ENCODE measurements around the gene CCDC12.

CCDC12 gene

DNA sequence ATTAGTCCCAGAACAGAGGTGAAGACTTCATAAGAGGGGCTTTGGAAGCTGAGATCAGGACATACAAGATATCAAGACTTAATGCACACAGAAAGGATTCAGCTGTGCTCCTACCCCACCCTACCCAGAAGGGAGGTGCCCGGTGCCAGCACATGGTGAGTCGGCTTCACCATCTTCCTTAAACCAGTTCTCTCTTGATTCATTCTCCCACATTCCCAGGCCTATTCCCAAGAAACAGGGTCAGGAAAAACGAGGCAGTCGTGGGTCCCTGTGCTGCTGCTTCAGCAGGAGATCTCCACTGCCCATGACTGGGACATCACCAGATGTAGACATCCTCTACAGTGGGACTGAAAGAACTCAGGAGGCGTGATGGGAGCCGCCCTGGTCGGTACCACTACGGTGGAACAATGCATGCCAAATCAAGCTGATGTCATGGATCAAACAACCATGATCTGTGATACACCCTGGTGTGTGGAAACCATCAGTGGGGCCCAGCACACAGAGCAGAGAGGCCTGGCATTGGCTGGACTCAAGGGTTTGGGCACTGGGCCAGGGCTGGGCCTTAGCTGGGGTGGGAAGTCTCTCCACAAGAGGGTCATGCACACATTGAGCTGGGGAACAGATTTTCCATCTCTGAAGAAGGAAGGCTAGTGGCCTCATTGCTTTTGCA is 41.9 kb downstream of the CCDC12 start:
- DNase-seq, result no peak

DNA sequence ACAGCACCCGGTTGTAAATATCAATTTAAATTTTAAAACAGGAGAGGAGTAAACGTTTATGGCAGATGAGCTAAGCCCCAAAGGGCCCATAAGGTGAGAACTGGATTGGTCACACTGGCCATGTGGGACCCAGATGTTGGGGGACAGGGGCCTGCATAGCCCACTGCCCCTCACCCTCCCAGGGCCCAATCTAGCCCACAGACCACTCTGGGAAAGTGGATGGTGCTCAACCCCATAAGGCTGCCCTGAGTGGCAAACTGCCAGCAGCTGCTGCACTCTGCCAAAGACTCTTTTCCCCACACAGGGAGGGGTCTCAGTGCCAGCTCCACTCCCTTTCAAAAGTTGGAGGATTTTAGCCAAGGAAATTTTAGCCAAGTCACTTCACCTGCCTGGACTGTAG is 42.5 kb downstream of the CCDC12 start:
- no peak for DNase-seq

- DNase-seq, result no peak
Measured at GRCh38 chr3:46933261-46933660, 43.3 kb downstream of the CCDC12 start.

- DNase-seq, result no peak
Measured at GRCh38 chr3:46932455-46933225, 43.9 kb downstream of the CCDC12 start.

- no peak for DNase-seq
Measured at GRCh38 chr3:46931631-46932331, 44.8 kb downstream of the CCDC12 start.

- no peak for DNase-seq
Measured at GRCh38 chr3:46930945-46931403, 45.6 kb downstream of the CCDC12 start.

DNA sequence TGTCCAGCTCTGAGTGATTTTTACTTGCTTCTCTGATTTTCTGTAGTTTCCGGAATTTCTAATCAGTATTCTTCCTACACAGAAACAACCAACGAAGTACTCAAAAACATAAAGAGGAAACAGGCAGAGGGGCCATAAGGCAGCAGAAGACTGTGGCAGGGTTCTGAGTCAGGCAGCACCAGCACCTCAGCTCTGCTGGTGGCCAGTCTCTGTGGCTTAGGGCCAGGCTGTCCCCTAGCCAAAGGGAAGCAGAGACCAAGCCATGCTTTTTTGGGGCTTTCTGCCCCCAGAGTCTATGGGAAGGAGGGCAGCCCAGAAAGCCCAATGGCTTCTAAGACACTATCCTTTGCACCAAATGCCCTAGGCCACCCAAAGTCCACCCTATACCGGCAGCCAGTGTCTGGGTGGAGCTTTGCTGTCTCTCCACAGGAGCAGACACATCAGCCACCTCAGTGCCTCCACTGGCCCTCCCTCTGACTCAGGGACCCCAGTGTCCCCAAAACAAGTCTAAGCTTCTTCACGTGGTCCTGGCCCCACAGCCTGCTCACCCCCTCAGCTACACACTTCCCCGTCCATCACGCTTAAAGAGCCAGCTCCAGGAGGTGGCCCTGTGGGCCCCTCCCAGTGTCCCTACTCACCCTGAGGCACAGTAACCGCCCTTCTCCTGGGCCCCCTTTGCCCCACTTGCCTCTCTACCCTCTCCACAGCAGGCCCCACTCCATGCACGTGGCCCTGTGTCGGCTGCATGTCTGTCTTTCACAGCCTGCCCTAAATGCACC is 46.2 kb downstream of the CCDC12 start:
- no peak for DNase-seq

DNA sequence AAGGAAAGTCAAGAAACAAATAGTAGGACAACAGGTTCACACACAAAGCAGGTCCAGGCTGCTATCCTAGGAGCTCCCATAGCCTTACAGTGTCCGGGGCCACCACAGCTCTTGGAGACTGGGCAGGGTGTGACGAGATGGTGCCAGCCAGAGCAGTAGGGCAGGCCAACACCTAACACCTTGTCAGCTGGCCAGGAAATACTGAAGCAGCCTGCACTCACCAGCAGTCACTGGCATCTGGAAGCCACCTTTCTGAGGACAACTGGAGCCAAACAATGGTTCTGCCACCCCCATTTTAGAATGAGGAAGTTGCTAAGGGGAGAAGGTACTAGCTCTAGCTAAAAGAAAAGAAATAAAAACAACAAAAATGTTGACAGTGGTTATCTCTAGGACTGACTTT is 47.2 kb downstream of the CCDC12 start:
- no peak for DNase-seq

- no peak for DNase-seq
Measured at GRCh38 chr3:46928282-46928681, 48.3 kb downstream of the CCDC12 start.

GRCh38 chr3:46927718-46928073 is 48.8 kb downstream of the CCDC12 start:
- DNase-seq, result no peak

- no peak for DNase-seq
Measured at GRCh38 chr3:46926871-46927717, 49.5 kb downstream of the CCDC12 start.

DNA sequence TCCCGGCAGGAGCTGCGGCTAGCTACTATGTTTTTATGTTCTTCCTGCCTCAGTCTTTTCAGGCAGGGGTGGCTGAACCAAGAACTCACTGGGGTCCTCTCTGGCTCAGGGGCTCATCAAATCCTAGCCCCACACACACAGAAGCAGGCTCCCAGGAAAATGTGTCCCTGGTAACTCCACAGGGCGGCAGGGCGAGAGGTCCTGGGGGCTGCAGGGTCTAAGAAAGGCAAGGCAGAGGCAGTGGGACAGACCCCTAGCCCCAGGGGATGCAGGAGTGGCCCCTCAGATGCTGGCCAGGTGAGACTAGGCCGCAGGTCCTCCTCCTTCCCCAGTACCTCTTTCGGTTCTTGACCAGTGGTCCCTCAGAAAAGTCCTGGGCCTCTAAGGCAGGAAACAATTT is 50.1 kb downstream of the CCDC12 start:
- no peak for DNase-seq

GRCh38 chr3:46926039-46926438 is 50.5 kb downstream of the CCDC12 start:
- DNase-seq, result no peak

DNA sequence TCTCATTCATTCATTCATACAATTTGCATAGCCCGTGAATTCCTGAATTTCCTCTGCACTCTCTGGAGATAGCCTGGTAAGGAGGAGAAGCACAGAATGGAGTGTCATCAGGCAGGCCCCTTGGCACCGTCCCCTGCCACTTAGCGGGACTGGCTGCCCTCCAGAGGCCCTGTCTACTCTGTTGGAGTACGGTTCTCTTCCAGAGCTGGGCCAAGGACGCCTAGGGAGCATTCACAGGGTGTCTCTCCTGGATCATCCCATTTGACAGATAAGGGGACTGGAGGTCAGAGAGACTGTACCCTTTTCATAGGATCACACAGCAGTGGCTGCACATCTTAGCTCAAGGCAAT is 51.0 kb downstream of the CCDC12 start:
- DNase-seq, result no peak

GRCh38 chr3:46924921-46925584 is 51.5 kb downstream of the CCDC12 start:
- DNase-seq, result no peak

GRCh38 chr3:46923559-46924350 is 52.8 kb downstream of the CCDC12 start:
- peak; percentile 48 for DNase-seq

DNA sequence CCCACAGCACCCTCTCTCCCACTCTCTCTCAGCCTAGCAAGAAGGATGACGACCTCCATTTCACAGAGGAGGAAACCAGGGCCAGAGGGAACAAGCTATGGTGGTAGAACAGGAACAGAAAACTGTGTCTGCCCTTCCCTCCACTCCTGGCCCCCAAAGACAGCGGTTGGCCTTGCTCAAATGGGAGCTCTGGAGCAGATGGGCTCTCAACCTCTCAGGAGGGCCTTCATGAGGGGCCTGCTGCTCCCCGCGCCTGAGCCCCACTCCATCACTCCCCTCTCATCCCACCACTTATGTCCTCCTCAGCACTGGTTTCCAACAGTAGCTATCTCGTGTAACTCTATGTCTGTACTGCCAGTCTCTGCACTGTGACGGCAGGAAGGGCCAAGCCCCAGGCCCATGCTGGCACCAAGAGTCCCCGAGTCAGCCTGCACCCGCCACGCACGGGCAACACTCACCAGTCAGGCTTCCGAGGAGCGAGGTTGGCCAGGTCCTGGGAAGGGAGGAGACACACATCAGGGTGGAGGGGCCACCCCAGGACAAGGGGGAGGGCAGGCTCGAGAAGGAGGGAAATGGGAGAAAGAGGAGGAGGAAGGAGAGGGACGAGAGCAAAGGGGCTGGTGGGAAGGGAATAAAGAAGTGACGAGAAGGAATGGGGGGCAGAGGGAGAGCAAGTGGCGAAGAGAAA is 53.5 kb downstream of the CCDC12 start:
- no peak for DNase-seq

DNA sequence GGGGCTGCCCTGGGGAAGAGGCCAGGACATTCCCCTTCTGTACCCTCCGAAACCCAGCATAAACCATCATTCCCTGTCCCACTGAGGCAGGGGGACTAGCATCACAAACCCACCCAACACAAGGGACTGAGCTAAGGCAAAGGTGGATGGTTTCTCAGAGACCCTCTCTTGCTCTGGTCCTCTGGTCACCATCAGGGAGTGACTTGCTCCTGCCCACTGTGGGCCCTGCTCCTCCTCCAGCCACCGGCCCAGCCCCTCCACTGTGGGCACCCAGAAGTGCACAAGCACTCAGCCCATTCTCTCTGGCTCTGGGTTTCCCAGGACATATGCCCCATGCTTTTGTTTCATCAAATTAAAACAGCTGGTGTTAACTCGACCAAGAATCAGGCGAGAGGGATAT is 54.1 kb downstream of the CCDC12 start:
- no peak for DNase-seq

- DNase-seq, result no peak
Measured at GRCh38 chr3:46921871-46922271, 54.7 kb downstream of the CCDC12 start.

- no peak for DNase-seq
Measured at GRCh38 chr3:46921041-46921440, 55.5 kb downstream of the CCDC12 start.
